HEK293 (cell line): Measurements from ENCODE around the gene GABBR2.

ENCODE experiments used
- CTCF ChIA-PET: fragments of 350-600 bp; formaldehyde crosslinking; extraction: SDS; loops from one replicate; lab custom pipeline; 2021; ENCODE audit warnings: antibody characterized with exemption; lab: Yijun Ruan, JAX
- POLR2A ChIA-PET: fragments of 300-600 bp; formaldehyde crosslinking; extraction: SDS; loops from one replicate; lab custom pipeline; 2020; ENCODE audit warnings: antibody characterized with exemption, inconsistent platforms; lab: Yijun Ruan, JAX
- H3K27ac ChIP-seq: fragments of 200-500 bp; sonication (Bioruptor generic); 2 replicates; pipeline ENCODE4 v1.5.1; 2014; ENCODE audit warnings: low read depth, low read length, control low read depth, inconsistent platforms; ENCODE audit errors: extremely low read depth
- H3K36me3 ChIP-seq, 2 experiments: fragments of 200-500 bp in 1 of 2; sonication (Bioruptor generic) in 1 of 2; 1 replicate in 1 of 2; 2 replicates in 1 of 2; pipeline ENCODE4 v1.5.1; 2014 to 2017; ENCODE audit warnings: inconsistent platforms in 2 of 2, low read length in 2 of 2; ENCODE audit not compliant: control insufficient read depth in 2 of 2, insufficient read depth in 1 of 2
- H3K4me1 ChIP-seq: fragments of 200-500 bp; sonication (Bioruptor generic); 2 replicates; pipeline ENCODE4 v1.5.1; 2014; ENCODE audit warnings: mild to moderate bottlenecking, low read length, inconsistent platforms; ENCODE audit not compliant: control insufficient read depth, insufficient read depth
- H3K4me3 ChIP-seq: 2 replicates; pipeline ENCODE4 v1.5.1; 2011; ENCODE audit warnings: low read depth, mild to moderate bottlenecking, control low read depth, low read length, moderate library complexity
- H3K9me3 ChIP-seq: fragments of 200-500 bp; sonication (Bioruptor generic); 2 replicates; pipeline ENCODE4 v1.5.1; 2014; ENCODE audit warnings: low read depth, low read length, inconsistent platforms; ENCODE audit not compliant: control insufficient read depth, insufficient read depth
- PRDM1 ChIP-seq: fragments of 450-650 bp; formaldehyde crosslinking; IDR thresholded peaks from 2 replicates; pipeline ENCODE4; 2016; ENCODE audit warnings: missing biosample characterization, missing genetic modification characterization
- ZNF132 ChIP-seq: fragments of 450-650 bp; formaldehyde crosslinking; IDR thresholded peaks from 2 replicates; pipeline ENCODE4 v1.5.1; 2017; ENCODE audit warnings: missing biosample characterization, missing genetic modification characterization, borderline replicate concordance
- ZNF140 ChIP-seq: fragments of 450-650 bp; formaldehyde crosslinking; IDR thresholded peaks from 2 replicates; pipeline ENCODE4 v1.5.1; 2016; ENCODE audit warnings: missing biosample characterization, missing genetic modification characterization
- ZNF157 ChIP-seq: fragments of 450-650 bp; formaldehyde crosslinking; IDR thresholded peaks from 2 replicates; pipeline ENCODE4 v1.5.1; 2016; ENCODE audit warnings: missing biosample characterization, missing genetic modification characterization
- ZNF174 ChIP-seq: fragments of 450-650 bp; formaldehyde crosslinking; IDR thresholded peaks from 2 replicates; pipeline ENCODE4 v1.5.0; 2017; ENCODE audit warnings: missing biosample characterization, mild to moderate bottlenecking, missing genetic modification characterization
- ZNF239 ChIP-seq: fragments of 450-650 bp; formaldehyde crosslinking; IDR thresholded peaks from 2 replicates; pipeline ENCODE4 v1.5.1; 2016; ENCODE audit warnings: missing biosample characterization, missing genetic modification characterization
- ZNF354C ChIP-seq: fragments of 450-650 bp; formaldehyde crosslinking; IDR thresholded peaks from 2 replicates; pipeline ENCODE4 v1.5.1; 2016; ENCODE audit warnings: missing biosample characterization, missing genetic modification characterization, low read depth, borderline replicate concordance
- ZNF37A ChIP-seq: fragments of 450-650 bp; IDR thresholded peaks from 2 replicates; pipeline ENCODE4 v1.5.1; 2018; ENCODE audit warnings: missing biosample characterization, missing genetic modification characterization
- ZNF416 ChIP-seq: fragments of 450-650 bp; formaldehyde crosslinking; IDR thresholded peaks from 2 replicates; pipeline ENCODE4 v1.5.1; 2016; ENCODE audit warnings: missing biosample characterization, missing genetic modification characterization
- ZNF48 ChIP-seq: fragments of 450-650 bp; formaldehyde crosslinking; IDR thresholded peaks from 2 replicates; pipeline ENCODE4 v1.5.1; 2016; ENCODE audit warnings: missing biosample characterization, missing genetic modification characterization
- ZNF555 ChIP-seq: fragments of 450-650 bp; formaldehyde crosslinking; conservative IDR thresholded peaks from 2 replicates; pipeline ENCODE4 v1.5.1; 2017; ENCODE audit warnings: missing biosample characterization, mild to moderate bottlenecking, missing genetic modification characterization, inconsistent platforms
- ZNF596 ChIP-seq: fragments of 450-650 bp; IDR thresholded peaks from 2 replicates; pipeline ENCODE4 v1.5.0; 2018; ENCODE audit warnings: missing biosample characterization, mild to moderate bottlenecking, missing genetic modification characterization, moderate library complexity
- ZNF692 ChIP-seq: fragments of 450-650 bp; formaldehyde crosslinking; IDR thresholded peaks from 2 replicates; pipeline ENCODE4 v1.5.1; 2016; ENCODE audit warnings: missing biosample characterization, missing genetic modification characterization
- ZNF837 ChIP-seq: fragments of 450-650 bp; formaldehyde crosslinking; IDR thresholded peaks from 2 replicates; pipeline ENCODE4 v1.5.1; 2016; ENCODE audit warnings: missing biosample characterization, missing genetic modification characterization
- ZSCAN5A ChIP-seq: fragments of 450-650 bp; formaldehyde crosslinking; IDR thresholded peaks from 2 replicates; pipeline ENCODE4 v1.5.1; 2016; ENCODE audit warnings: missing biosample characterization, missing genetic modification characterization
- TF ChIP-seq, protein P1 (sequence below): fragments of 450-650 bp; formaldehyde crosslinking; IDR thresholded peaks from 2 replicates; pipeline ENCODE4 v1.5.1; 2016; ENCODE audit warnings: missing biosample characterization, missing genetic modification characterization
- TF ChIP-seq, protein P2 (sequence below): fragments of 450-650 bp; formaldehyde crosslinking; IDR thresholded peaks from 2 replicates; pipeline ENCODE4 v1.5.1; 2016; ENCODE audit warnings: missing biosample characterization, missing genetic modification characterization

GABBR2 gene

GRCh38 chr9:98667005-98667640 is 41.6 kb downstream of the GABBR2 start:
- POLR2A ChIA-PET: no interaction called here
- no peaks in the 10 kb centered on the region for H3K4me1 ChIP-seq
- no peaks in the 10 kb centered on the region for H3K9me3 ChIP-seq
- H3K36me3 ChIP-seq: no peaks in the 10 kb centered on the region
- H3K4me3 ChIP-seq: no peak overlapping the region
- TF ChIP-seq ZNF37A (no peak), ZNF596 (tag by site-specific recombination) (no peak), ZSCAN5A (tag by site-specific recombination) (no peak), ZNF354C (tag by site-specific recombination) (no peak), PRDM1 (tag by site-specific recombination) (no peak), ZNF555 (no peak), ZNF140 (tag by site-specific recombination) (no peak), ZNF692 (tag by site-specific recombination) (no peak), ZNF174 (tag by site-specific recombination) (no peak), ZNF132 (no peak), ZNF837 (tag by site-specific recombination) (no peak), ZNF157 (tag by site-specific recombination) (no peak), ZNF48 (tag by site-specific recombination) (no peak), ZNF416 (no peak)
- TF ChIP-seq, protein P1, sequence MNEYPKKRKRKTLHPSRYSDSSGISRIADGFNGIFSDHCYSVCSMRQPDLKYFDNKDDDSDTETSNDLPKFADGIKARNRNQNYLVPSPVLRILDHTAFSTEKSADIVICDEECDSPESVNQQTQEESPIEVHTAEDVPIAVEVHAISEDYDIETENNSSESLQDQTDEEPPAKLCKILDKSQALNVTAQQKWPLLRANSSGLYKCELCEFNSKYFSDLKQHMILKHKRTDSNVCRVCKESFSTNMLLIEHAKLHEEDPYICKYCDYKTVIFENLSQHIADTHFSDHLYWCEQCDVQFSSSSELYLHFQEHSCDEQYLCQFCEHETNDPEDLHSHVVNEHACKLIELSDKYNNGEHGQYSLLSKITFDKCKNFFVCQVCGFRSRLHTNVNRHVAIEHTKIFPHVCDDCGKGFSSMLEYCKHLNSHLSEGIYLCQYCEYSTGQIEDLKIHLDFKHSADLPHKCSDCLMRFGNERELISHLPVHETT: no peak
- H3K27ac ChIP-seq: no peak overlapping the region
- CTCF ChIA-PET: interaction anchor here (1.4 to 1.6 kb wide), 2 partner anchors 11 to 108 kb away, joined by 3 read pairs; no protein-coding TSS in a partner anchor

GRCh38 chr9:98665501-98665900 is 43.2 kb downstream of the GABBR2 start:
- POLR2A ChIA-PET: no interaction called here
- Histone ChIP-seq H3K36me3 (no peaks in the 10 kb centered on the region), H3K4me1 (no peaks in the 10 kb centered on the region), H3K27ac (no peak overlapping the region), H3K4me3 (no peak overlapping the region), H3K9me3 (no peaks in the 10 kb centered on the region)
- TF ChIP-seq ZNF239 (tag by site-specific recombination): no peak
- TF ChIP-seq ZNF174 (tag by site-specific recombination): no peak
- TF ChIP-seq, protein P2, sequence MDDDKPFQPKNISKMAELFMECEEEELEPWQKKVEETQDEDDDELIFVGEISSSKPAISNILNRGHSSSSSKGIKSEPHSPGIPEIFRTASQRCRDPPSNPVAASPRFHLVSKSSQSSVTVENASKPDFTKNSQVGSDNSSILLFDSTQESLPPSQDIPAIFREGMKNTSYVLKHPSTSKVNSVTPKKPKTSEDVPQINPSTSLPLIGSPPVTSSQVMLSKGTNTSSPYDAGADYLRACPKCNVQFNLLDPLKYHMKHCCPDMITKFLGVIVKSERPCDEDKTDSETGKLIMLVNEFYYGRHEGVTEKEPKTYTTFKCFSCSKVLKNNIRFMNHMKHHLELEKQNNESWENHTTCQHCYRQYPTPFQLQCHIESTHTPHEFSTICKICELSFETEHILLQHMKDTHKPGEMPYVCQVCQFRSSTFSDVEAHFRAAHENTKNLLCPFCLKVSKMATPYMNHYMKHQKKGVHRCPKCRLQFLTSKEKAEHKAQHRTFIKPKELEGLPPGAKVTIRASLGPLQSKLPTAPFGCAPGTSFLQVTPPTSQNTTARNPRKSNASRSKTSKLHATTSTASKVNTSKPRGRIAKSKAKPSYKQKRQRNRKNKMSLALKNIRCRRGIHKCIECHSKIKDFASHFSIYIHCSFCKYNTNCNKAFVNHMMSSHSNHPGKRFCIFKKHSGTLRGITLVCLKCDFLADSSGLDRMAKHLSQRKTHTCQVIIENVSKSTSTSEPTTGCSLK (tag by site-specific recombination): no peak
- CTCF ChIA-PET: no interaction called here
